ENCODE data around the gene PRKG1.
A peak's percentile ranks its signal among the peaks of the same experiment; 100 is the strongest.
"Not testable (repeated sequence)": the region's sequence is repeated elsewhere in the genome, so short reads cannot be mapped to it uniquely, and the experiment has no call there.

The PRKG1 gene

GRCh38 chr10:51321980-51322379 is 247.7 kb downstream of the PRKG1 start:
- DNase-seq (ENCODE audit: low read depth), result peak; percentile 58

DNA sequence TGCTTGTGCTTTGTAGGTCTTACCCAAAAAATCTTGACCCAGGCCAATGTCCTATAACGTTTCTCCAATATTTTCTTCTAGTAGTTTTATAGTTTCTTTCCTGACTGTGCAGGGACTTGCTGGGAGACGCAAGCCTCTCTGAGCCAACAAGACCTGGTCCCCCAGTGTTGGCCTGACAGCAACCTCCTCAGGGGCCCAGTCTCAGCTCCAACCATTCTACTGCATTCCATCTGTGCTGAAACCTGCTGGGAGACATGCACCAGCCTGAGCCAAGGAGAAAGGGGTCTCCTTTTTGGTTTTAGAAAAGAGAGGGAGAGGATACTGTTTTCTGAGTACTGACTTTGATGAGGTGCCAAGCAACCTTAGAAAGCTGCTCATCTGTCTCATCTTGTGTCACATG is 251.4 kb downstream of the PRKG1 start:
- no peak for DNase-seq (ENCODE audit: low read depth)

- no peak for DNase-seq (ENCODE audit: low read depth)
These were observed 251.9 kb downstream of the PRKG1 start for GRCh38 chr10:51326174-51326573.

DNA sequence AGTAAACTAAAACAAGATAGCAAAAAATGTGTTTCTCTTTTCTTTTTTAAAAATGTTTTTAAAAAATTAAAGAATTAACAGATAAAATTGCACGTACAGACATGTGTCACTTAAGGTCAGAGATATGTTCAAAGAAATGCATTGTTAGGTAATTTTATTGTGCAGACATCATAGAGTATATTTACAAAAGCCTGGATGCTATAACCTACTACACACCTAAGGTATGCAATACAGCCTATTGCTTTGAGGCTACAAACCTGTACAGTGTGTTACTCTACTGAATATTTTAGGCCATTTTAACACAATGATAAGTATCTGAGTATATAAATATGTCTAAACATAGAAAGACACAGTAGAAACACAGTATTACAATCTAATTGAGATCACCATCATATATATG is 253.1 kb downstream of the PRKG1 start:
- no peak for DNase-seq (ENCODE audit: low read depth)

DNA sequence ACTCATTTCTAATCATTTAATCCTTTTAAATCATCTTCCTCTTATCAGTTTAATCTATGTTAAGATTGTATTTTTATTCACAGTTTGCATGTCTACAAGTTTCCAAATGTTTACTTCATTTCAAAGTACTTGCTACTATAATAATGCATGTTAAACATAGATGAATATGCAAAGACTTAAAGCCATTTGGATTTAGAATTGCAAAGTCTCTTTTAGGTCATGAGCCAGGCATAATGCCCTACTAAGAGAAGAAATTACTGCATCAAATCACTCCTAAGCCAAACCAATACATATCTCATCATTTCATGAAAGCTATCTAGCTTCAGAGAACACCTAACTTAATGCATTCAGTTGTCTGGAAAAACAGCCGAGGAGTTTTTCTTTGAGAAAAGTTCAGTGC is 266.1 kb downstream of the PRKG1 start:
- DNase-seq (ENCODE audit: low read depth), result no peak

DNA sequence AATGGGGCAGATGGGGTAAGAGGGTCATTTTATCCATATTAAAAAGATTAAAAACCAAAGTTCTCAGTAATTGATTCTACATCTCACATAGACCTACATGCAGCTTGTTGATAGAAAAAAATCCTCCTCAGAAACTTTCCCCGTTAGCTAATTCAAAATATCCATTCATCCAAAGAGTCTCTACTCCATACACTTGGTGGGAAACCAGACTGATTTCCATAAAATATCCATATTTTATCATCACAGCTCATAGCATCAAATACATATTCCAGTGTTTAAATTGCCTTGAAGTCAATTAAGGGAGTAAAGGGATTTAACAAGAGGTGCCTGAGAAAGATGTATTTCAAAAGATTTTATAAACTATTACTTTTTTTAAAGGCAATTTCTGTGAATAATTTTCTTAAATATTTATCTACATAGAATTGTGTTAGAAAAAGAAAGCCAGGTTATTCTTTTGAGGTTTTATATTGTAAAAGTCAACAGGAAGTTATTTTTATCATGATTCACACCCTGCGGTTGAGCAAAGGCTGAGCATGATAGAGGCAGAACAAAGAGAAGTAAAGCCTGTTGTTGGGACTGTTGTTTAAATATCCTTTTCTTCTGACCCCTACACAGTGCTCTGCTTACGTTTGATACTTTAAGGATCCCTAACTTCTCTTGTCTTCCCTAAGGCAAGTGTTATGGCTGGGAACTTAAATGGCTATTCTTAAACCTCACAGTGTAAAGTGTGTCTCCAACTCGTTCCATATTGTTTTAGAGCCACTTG is 266.7 kb downstream of the PRKG1 start:
- DNase-seq (ENCODE audit: low read depth), result no peak

DNA sequence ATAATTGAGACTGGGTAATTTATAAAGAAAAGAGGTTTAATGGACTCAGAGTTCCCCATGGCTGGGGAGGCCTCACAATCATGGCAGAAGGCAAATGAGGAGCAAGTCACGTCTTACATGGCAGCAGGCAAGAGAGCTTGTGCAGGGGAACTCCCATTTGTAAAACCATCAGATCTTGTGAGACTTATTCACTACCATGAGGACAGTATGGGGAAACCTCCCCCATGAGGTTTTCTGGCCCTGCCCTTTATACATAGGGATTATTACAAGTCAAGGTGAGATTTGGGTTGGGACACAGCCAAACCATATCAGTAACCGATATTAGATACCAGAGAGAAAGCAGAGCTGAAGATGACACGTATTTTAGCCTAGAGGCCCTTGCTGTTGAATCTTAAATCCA is 267.5 kb downstream of the PRKG1 start:
- not testable (repeated sequence) for DNase-seq (ENCODE audit: low read depth)

DNA sequence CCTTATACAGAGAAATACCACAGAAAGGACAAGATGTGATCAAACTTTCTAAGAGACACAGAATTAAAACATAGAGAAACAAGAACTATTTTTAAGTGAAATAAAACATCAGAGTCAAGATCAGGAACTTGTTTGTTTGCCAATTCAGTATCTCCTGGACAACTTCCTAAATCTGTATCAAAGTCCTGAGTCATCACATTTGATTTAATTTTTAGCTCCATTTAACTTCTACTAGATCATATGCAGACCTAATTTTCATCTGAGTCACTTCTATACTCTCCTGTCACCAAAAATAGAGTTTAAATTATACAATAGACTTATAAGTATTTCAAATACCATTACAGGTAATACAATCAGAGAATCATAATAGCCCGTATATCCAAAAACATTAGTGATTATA is 268.1 kb downstream of the PRKG1 start:
- DNase-seq (ENCODE audit: low read depth), result no peak

DNA sequence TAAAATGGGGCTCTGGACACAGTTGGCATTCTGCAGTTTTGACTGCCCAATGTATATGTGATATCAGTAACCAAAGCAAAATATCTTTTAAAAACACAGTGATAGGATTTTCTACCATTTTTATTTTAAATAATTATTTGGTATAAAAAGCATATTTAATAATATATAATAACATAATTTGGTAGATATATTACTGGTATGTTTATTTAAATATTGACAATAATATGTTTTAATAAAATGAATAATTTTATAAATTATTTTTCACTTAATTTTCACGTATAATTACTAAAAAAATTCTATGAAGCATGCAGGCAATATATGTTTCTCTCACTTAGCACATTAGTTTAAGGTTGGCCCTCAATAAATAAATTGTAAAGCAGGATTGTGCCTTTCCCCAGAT is 269.1 kb downstream of the PRKG1 start:
- DNase-seq (ENCODE audit: low read depth), result no peak

DNA sequence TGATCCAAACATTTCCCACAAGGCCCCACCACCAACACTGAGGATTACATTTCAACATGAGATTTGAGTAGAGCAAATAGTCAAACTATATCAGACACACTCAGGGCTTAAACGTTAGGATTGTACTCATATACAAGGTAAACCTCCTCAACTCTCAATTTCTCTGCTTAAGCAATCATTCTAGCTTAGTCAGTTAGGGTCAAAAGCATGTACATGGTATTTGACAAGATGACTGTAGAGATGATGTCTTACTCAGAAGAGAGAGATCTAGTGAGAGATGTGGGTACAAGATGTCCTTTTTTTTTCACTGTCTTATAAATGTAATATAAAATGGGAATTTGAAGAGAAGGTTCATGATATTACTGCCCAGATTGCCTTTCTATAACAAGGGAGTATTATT is 270.1 kb downstream of the PRKG1 start:
- no peak for DNase-seq (ENCODE audit: low read depth)

GRCh38 chr10:51348622-51349021 is 274.3 kb downstream of the PRKG1 start:
- DNase-seq (ENCODE audit: low read depth), result no peak

DNA sequence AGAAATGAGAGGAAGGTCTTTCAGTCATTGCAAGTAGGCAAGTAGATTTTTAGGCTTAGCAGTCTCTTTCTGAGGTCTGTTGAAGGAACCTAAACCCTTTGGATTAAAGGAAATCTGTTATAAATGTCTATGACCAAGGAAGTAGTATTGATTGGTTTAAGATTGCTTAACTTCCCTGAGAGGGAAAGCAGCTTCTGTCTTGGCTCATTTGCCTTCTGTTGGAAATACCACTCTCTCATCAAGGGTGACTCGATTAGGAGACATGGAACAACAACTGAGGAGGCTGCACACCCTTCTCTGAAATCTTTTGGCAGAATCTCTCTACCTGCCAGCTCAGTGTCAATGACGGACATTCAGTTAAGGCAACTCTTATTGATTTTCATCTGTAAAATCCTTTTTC is 282.9 kb downstream of the PRKG1 start:
- DNase-seq (ENCODE audit: low read depth), result no peak

GRCh38 chr10:51358227-51358626 is 283.9 kb downstream of the PRKG1 start:
- DNase-seq (ENCODE audit: low read depth), result no peak

GRCh38 chr10:51363415-51363814 is 289.1 kb downstream of the PRKG1 start:
- no peak for DNase-seq (ENCODE audit: low read depth)

DNA sequence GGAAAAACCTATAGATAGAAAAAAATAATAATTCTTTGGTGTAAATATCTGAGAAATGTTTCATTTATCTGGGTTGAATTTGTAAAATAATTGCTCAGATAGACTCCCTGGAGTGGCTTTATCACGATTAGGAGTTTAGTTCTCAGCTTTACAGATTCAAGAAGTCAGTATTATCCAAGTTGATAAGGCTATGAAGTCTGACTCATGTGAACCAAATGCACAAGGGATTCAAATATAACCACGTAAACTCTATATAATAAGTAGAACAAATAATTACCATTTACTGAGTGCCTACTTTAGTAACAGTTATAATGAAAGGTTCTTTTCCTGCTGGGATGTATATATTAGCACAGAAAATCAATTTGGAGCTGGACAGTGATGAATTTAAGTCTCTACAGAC is 290.4 kb downstream of the PRKG1 start:
- DNase-seq (ENCODE audit: low read depth), result no peak

DNA sequence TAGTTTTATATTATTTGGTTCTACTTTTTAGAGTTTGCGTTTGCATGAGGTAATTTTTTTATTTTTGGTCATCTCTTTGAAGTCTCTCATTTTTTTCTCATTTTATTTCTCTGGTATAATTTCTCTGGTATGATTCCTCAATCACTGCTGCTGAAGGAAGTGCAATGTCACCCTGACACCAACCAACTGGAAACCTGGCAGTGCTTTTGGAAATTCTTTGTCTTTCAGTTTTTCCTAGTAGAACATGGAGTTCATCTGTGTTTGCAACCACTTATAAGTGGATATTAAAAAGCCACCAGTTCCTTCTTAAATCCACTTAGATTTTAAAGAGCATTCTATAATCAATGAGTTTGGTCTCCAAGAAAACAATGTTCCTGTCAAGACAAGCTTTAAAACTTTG is 291.8 kb downstream of the PRKG1 start:
- no peak for DNase-seq (ENCODE audit: low read depth)

- no peak for DNase-seq (ENCODE audit: low read depth)
These were observed 292.8 kb downstream of the PRKG1 start for GRCh38 chr10:51367127-51367526.

DNA sequence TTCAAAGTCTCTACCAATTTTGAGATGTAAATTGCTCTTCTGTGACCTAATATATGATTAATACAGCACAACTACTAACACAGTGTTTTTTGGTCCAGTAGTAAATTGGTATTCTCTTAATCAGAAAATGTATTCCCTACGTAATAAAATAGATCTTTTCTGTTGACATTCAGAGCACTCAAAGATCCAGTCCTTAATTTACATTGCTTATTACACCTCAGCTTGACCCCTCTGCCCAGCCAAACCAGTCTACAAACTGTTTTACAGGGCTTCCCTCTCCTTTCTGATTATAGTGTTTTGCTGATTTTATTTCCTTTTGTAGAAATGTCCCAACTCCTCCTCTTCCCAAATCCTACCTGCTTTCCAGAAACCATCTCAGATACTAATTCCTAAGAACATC is 293.4 kb downstream of the PRKG1 start:
- no peak for DNase-seq (ENCODE audit: low read depth)

- DNase-seq (ENCODE audit: low read depth), result no peak
These were observed 294.7 kb downstream of the PRKG1 start for GRCh38 chr10:51368943-51369342.

DNA sequence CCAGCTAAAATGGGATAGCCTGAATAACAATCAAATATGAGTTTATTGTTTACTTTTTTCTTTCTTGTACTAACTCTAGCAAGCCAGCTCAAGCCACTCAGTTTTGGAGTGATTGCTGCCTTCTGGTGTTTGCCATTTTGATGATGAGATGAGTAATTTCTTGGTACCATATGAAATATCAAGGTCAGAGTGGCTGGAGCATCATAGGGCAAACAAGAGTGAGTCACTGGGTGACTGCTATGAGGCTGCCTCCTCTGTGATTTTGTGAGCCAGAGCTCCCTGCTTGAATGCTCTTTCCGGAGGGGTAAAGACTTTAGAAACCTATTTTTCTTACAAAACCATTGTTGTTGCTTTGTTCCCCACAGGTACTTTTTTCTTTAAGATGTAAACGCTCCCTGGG is 295.6 kb downstream of the PRKG1 start:
- peak; percentile 27 for DNase-seq (ENCODE audit: low read depth)

- no peak for DNase-seq (ENCODE audit: low read depth)
These were observed 297.5 kb downstream of the PRKG1 start for GRCh38 chr10:51371743-51372142.

DNA sequence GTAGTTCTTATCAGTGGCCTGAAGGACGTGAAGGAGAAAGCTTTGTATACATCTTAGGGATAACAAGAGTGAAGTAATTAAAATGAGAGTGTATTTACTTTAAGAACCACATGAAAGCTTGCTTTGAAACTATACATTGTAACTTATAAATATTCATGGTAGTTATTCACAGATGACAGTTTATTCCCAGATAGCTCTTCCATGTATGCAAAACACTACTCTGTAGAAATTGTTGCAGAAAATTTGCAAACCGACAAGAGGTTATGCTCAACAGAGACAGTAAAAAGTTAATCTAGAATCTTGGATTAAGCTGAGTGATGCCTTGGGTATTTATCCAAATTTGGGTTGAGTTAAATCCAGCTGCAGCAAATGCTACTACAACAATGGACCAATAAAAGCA is 301.5 kb downstream of the PRKG1 start:
- DNase-seq (ENCODE audit: low read depth), result no peak

GRCh38 chr10:51377070-51377931 is 303.0 kb downstream of the PRKG1 start:
- DNase-seq (ENCODE audit: low read depth), result no peak
